Hindlimb muscle (tissue), 1 donor: ENCODE measurements around the gene DNAJA3. TPM values are rescaled to one million over a fixed set of nuclear protein-coding genes. Genes with fewer than 3 reads are reported as not detected.

Source experiments
- DNase-seq: peaks from one replicate; pipeline ENCODE4 v3.0.0-alpha.2; 2013
- polyA plus RNA-seq: library from polyadenylated mRNA; unstranded; fragments of 120-200 nt; gene quantifications from one replicate; pipeline ENCODE4 v1.2.1, GENCODE V29; 2013; ENCODE audit not compliant: insufficient read length

Gene DNAJA3
- polyA plus RNA-seq, 1 donor = 34.9 TPM

DNA sequence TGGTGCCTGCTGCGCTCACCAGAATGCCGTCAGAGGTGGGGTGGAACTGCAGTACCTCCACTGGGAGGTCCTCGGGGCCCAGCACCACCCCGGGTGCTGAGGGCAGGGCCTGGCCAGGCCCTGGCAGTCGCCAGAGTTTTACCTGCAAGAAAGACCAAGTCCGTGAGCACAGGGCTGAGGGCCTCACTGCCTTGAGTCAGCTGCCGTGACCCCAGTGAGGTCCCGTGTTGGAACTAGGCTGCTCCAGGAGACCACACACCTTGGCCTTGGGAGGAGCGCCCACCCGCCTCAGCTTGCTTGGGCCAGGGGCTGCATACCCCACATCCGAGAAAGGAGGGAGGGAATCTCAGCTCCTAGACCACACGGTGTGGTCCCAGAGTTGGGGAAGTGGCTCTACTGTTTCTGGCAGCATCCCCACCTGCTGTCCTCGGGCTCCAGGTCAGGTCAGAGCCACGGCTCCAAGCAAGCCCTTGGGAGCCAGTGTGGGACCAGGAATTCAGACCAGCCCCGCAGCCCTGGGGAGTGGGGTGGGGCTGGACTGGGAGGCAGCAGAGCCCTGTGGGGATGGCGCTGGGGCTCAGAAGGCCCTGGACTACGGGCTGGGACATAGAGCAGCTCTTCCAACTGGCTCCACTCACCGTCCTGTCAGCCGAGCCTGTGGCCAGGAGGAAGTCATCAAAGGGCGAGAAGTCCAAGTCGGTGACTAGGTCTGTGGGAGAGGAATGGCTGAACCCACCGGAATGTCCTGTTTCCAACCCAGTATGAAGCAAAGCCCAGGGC, 17.9 kb upstream of the DNAJA3 start:
- no peak for DNase-seq

DNA sequence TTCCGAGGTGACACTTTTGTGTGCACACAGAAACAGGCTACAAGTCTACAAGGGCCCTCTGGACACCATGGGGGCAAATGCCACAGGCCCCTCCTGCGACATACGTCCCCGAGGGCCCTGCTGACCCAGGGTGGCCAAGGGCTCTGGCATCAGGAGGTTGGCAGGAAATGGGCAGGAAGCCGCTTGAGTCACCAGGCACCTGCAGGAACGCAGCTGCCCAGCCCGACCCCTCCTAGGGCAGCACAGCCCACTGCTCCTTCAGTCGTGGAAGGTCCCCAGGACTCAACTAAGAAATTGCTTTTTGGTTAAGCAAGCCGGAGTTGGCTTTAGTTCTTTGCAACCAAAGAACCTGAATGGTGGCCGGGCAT, 17.4 kb upstream of the DNAJA3 start:
- DNase-seq = no peak

DNA sequence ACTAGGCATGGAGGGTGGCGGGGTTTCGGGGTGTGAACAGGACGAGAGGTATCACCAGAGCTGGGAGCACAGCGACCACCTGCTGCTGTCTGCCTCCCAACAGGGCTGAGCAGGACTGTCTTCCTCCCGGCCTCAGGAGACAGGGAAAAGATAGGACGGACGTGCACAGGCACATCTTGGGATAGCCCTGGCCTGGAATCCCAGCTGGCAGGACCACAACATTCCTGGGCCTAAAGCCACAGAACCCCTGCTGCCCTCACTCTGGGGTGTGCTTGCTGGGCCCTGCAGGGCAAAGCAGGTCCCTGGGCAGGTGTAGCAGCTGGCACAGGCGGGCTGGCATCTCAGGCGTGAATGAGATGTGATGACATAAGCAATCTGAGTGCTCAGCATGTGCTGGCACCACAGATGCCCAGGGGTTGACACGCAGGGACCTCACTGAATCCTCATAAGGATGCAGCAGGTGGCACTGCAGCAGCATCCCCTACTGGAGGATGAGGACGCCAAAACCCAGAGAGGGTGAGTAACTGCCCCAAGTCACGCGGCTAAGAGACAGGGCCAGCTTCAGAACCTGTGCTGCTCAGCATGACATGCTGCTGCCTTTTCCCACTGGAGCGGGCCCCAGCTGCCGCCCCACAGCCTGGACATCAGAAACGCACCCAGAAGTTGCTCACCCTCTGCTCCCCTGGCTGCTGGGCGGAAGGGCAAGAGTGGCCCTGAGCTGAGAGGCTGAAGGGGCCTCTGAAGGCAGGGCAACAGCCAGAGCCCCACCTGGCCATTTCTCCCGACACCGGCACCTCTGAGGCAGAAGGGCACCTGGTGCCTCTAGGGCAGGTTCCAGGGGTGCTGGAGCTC, 16.4 kb upstream of the DNAJA3 start:
- DNase-seq = no peak

DNA sequence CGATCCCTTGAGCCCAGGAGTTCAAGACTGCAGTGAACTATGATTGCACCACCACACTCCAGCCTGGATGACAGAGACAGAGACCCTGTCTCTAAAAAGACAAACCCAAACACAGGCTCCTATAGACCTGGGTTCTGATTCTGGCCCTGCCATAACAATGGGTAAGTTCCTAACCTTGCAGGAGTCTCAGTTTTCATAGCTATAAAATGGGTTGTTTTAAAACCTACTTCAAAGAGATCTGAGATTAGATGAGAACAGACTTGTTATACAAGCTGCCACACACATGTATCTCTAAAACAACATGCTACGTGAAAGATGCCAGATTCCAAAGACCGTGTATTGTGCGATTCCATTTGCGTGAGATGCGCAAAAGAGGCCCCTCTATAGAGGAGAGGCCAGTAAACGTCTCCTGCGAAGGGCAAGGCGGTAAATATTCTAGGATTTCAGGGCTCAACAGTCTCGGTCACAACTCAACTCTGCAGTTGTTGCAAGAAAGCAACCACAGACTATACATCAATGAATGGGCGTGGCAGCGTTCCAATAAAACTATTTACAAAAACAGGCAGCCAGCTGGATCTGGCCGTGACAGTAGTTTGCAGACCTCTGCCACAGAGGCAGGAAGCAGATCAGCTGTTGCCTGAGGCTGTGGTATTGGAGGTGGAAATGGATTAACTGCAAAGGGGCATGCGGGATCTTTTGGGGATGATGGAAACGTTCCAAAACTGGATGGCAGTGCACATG, 15.2 kb upstream of the DNAJA3 start:
- peak; percentile 79 for DNase-seq

DNA sequence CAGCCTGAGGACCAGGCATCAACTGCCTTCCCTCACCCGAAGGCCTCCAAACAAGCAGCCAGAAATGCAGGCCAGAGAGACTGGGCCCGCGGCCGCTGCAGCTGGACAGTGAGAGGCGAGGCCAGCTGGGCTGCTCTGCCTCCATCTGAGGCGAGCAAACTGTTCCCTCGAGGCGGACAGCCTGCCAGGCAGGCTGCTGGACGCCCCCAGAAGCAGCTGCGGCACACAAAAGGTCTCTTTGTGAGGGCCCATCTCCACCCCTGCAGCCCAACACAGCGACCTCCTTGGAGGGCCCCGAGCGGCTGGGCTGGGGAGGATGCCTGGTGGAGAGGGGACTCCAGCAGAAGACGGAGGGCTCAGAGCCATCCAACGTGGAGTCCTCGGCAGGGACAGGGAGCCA, 14.0 kb upstream of the DNAJA3 start:
- peak; percentile 84 for DNase-seq

DNA sequence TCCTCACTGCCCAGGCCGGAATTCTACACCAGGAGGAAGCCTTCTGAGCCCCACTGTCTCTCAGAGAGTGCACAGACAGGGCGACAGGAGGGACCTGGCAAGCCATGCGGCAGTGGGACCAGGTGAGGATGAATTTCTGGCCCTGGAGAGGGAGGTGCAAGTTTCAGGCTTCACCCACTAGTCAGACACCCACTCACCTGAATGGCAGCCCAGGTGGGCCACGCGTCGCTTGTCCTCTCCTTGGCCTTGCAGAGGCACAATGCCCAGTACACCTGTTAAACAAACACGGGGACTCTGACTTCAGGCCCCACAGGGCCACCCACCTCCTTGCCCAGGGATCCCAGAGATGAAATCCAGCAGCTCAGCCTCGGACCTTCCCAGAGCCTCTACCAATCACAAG, 13.5 kb upstream of the DNAJA3 start:
- no peak for DNase-seq

GRCh38 chr16:4412854-4413253, 12.8 kb upstream of the DNAJA3 start:
- DNase-seq = no peak

GRCh38 chr16:4414187-4414917, 11.3 kb upstream of the DNAJA3 start:
- no peak for DNase-seq

DNA sequence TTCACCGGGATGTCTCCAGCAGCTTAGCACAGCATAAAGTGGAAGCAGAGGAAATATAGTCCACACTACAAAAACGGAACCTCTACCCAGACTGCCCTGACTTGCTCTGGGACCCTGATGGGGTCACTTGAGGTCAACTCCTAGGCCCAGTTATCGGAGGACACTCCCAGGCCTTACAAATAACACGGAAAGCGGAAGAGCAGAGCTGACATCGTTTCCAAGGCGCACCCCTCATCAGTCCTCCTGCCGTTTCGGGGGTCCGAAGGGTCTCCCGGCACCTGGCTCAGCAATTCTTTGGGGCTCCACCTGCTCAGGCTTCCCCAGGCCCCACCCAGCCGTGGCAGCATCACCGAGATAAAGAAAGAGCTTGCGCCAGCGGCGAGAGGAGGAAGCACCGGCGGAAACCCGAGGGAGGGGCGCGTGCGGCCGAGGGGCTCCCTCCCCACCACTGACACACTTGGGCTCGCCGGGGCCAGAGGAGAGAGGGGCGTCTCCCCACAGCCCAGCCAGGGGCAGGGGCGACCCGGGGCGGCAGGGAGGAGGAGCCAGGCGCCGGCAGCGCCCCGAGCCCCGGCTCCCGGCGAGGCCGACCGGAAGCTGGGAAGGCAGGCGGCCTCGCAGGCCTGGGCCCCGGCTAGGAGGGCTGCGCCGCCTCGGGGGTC, 10.0 kb upstream of the DNAJA3 start:
- DNase-seq = no peak

GRCh38 chr16:4416200-4417032, 9.3 kb upstream of the DNAJA3 start, which contains the start of gene CORO7:
Gene CORO7, minus strand, starts transcription at chr16:4416596. Its CDS starts 78 bp downstream, at chr16:4416518.
- peak; percentile 93 for DNase-seq

DNA sequence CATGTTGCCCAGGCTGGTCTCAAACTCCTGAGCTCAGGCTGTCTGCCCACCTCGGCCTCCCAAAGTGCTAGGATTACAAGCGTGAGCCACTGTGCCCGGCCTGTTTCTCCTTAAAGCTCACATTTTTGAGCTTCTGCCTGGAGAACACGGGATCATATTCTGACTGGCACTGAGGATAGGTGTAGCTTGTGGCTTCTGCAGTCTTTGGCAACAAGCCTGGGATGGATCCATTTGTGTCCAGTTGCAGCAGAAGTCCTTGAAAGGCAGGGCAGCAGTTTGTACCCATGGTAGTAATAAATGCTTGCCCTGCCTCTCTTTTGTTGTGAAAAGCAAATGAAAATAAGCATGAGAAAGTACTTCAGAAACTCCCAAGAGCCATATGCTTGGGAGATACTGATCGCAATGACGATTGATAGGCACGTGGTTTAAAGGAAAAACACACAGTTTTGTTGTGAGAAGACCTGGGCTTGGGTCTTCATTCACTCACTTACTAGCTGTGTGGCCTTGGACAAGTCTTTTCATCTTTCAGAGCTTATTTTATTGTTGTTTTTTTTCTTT, 6.2 kb upstream of the DNAJA3 start:
- no peak for DNase-seq

- DNase-seq = no peak
Observed at GRCh38 chr16:4420505-4421105, 5.1 kb upstream of the DNAJA3 start.

GRCh38 chr16:4426021-4426684, 485 bp downstream of the DNAJA3 start:
- no peak for DNase-seq

- DNase-seq = no peak
Observed at GRCh38 chr16:4426722-4427372, 1.2 kb downstream of the DNAJA3 start.

- DNase-seq = no peak
Observed at GRCh38 chr16:4428500-4428899, 2.8 kb downstream of the DNAJA3 start.

- no peak for DNase-seq
Observed at GRCh38 chr16:4431023-4431422, 5.4 kb downstream of the DNAJA3 start.

- no peak for DNase-seq
Observed at GRCh38 chr16:4433228-4433627, 7.6 kb downstream of the DNAJA3 start.

GRCh38 chr16:4433914-4434787, 8.5 kb downstream of the DNAJA3 start:
- no peak for DNase-seq
